Activated T-helper 1 cell treated with anti-CD3 and anti-CD28 coated beads, Interleukin-2, amount 50 U/mL, for 16 hours (primary cell): ENCODE data around the gene SLC25A23.
"Not testable (repeated sequence)": the region's sequence is repeated elsewhere in the genome, so short reads cannot be mapped to it uniquely, and the experiment has no call there.

Experiments used
- DNase-seq, 2 donors: peaks; one replicate each; pipeline ENCODE4 v3.0.0-alpha.2; 2020; ENCODE audit warnings: low read depth in 1 of 2, low spot score in 1 of 2

The SLC25A23 gene

GRCh38 chr19:6406401-6406800, 53.2 kb downstream of the SLC25A23 start:
- DNase-seq, result no peak

- no peak for DNase-seq
Measured at GRCh38 chr19:6402837-6403608, 56.6 kb downstream of the SLC25A23 start.

GRCh38 chr19:6402058-6402457, 57.5 kb downstream of the SLC25A23 start:
- no peak for DNase-seq

- not testable (repeated sequence) for DNase-seq
Measured at GRCh38 chr19:6400062-6400944, 59.3 kb downstream of the SLC25A23 start.

GRCh38 chr19:6396305-6396704, 63.3 kb downstream of the SLC25A23 start:
- no peak for DNase-seq

GRCh38 chr19:6394831-6395230, 64.8 kb downstream of the SLC25A23 start:
- no peak for DNase-seq

- peak; percentile 40 to 50 for DNase-seq
Measured at GRCh38 chr19:6393983-6394412, 65.6 kb downstream of the SLC25A23 start.

GRCh38 chr19:6393074-6393982, 66.3 kb downstream of the SLC25A23 start, which contains the start of gene GTF2F1:
Gene GTF2F1, minus strand, starts transcription at chr19:6393164. Its CDS starts 169 bp downstream, at chr19:6392995.
- peak; percentile 78 to 88 for DNase-seq

GRCh38 chr19:6392221-6393073, 67.1 kb downstream of the SLC25A23 start:
- DNase-seq, result no peak
